ENCODE data around the gene ITPRIPL2. TPM values are rescaled to one million over a fixed set of nuclear protein-coding genes. Genes with fewer than 3 reads are reported as not detected.

The ITPRIPL2 gene
- polyA plus RNA-seq, 1 donor from 2014 or later: not detected

- Histone ChIP-seq H3K27me3 (ENCODE audit: insufficient read depth, low read depth, low read length) (no peaks in the 10 kb centered on the region), H3K9me2 (ENCODE audit: insufficient read depth, low read length) (no peaks in the 10 kb centered on the region), H2AFZ (ENCODE audit: low read depth, low read length) (no peak overlapping the region), H3K9me3 (ENCODE audit: low read length) (no peaks in the 10 kb centered on the region), H3K4me3 (ENCODE audit: low read length) (no peak overlapping the region), H3F3A (ENCODE audit: insufficient read depth, low read length, poor library complexity, severe bottlenecking) (no peaks in the 10 kb centered on the region), H3K27ac (ENCODE audit: low read length) (no peak overlapping the region), H3K4me2 (ENCODE audit: low read length) (no peak overlapping the region), H3K36me3 (ENCODE audit: insufficient read depth, low read length) (no peaks in the 10 kb centered on the region), H4K20me1 (ENCODE audit: insufficient read depth) (no peaks in the 10 kb centered on the region), H3K9ac (ENCODE audit: low read length) (no peak overlapping the region), H3K79me2 (replicated peaks; ENCODE audit: insufficient read depth, low read length) (no peaks in the 10 kb centered on the region)
- no peak for TF ChIP-seq TAF1 (IDR thresholded peaks at IDR 0.05; ENCODE audit: low read depth)
- TF ChIP-seq MXI1 (conservative IDR thresholded peaks at IDR 0.05; ENCODE audit: poor library complexity, severe bottlenecking): no peak
- TF ChIP-seq CTCF (IDR thresholded peaks at IDR 0.05; ENCODE audit: poor library complexity, severe bottlenecking): no peak
Measured at GRCh38 chr16:19106625-19107020, 7.1 kb upstream of the ITPRIPL2 start.

DNA sequence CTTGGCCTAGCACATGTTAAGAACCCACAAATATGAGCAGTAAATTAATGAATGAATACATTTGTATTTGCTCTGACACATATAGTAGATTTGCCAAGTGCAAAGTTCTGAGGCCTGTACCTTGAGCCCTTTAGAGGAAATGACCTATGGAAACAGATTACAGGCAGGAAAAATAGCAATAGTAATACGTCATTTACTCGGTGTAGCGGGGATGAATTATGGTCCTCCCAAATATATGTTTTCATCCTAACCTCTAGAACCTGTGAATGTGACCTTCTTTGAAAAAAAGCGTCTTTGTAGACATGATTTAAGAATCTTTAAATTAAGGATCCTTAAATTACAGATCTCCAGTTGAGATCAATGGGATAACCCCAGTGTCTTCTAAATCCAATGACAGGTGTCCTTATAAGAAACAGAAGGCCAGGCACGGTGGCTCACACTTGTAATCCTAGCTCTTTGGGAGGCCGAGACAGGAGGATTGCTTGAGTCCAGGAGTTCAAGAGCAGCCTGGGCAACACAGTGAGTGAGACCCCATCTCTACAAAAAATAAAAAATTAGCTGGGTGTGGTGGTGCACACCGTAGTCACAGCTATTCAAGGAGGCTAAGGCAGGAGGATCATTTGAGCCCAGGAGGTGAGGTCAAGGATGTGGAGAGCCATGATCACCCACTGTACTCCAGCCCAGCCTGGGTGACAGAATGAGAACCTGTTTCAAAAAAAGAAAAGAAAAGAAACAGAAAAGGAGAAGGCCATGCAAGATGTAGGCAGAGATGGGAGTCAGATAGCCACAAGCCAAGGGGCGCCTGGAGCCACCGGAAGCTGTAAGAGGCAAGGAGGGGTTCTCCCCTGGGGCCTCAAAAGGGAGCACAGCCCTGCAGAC lies 5.1 kb upstream of the ITPRIPL2 start:
- H3K9me3 ChIP-seq (ENCODE audit: low read length): no peaks in the 10 kb centered on the region
- H3K27me3 ChIP-seq (ENCODE audit: insufficient read depth, low read depth, low read length): peaks cover 4% of the 10 kb centered on the region
- H3F3A ChIP-seq (ENCODE audit: insufficient read depth, low read length, poor library complexity, severe bottlenecking): no peaks in the 10 kb centered on the region
- H4K20me1 ChIP-seq (ENCODE audit: insufficient read depth): no peaks in the 10 kb centered on the region
- TF ChIP-seq RAD21 (conservative IDR thresholded peaks at IDR 0.05) (no peak), MXI1 (conservative IDR thresholded peaks at IDR 0.05; ENCODE audit: poor library complexity, severe bottlenecking) (no peak), TAF1 (IDR thresholded peaks at IDR 0.05; ENCODE audit: low read depth) (no peak), POLR2AphosphoS5 (IDR thresholded peaks at IDR 0.05) (no peak), SMC3 (conservative IDR thresholded peaks at IDR 0.05; ENCODE audit: poor library complexity) (no peak), CTCF (IDR thresholded peaks at IDR 0.05; ENCODE audit: poor library complexity, severe bottlenecking) (no peak)
- no peaks in the 10 kb centered on the region for H3K36me3 ChIP-seq (ENCODE audit: insufficient read depth, low read length)
- no peak overlapping the region for H3K4me2 ChIP-seq (ENCODE audit: low read length)
- H3K79me2 ChIP-seq (replicated peaks; ENCODE audit: insufficient read depth, low read length): no peaks in the 10 kb centered on the region
- H3K4me3 ChIP-seq (ENCODE audit: low read length): no peak overlapping the region
- H3K9me2 ChIP-seq (ENCODE audit: insufficient read depth, low read length): no peaks in the 10 kb centered on the region
- H3K27ac ChIP-seq (ENCODE audit: low read length): no peak overlapping the region
- no peak overlapping the region for H2AFZ ChIP-seq (ENCODE audit: low read depth, low read length)
- no peak overlapping the region for H3K9ac ChIP-seq (ENCODE audit: low read length)

DNA sequence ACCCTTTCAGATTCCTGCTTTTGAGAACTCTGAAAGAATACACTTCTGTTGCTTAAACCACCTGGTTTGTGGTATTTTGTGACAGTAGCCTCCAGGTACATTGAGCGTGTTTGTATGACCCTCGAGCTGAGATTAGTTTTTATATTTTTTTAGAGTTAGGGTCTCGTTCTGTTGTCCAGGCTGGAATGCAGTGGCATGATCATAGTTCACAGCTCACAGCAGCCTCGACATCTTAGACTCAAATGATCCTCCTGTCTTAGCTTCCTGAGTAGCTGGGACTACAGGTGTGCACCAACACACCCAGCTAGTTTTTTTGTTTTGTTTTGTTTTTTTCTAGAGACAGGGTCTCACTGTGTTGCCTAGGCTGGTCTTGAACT lies 4.5 kb upstream of the ITPRIPL2 start:
- Histone ChIP-seq H3K9ac (ENCODE audit: low read length) (no peak overlapping the region), H2AFZ (ENCODE audit: low read depth, low read length) (no peak overlapping the region), H3K79me2 (replicated peaks; ENCODE audit: insufficient read depth, low read length) (no peaks in the 10 kb centered on the region), H3F3A (ENCODE audit: insufficient read depth, low read length, poor library complexity, severe bottlenecking) (no peaks in the 10 kb centered on the region), H4K20me1 (ENCODE audit: insufficient read depth) (no peaks in the 10 kb centered on the region), H3K27ac (ENCODE audit: low read length) (no peak overlapping the region), H3K27me3 (ENCODE audit: insufficient read depth, low read depth, low read length) (peaks cover 8% of the 10 kb centered on the region), H3K9me2 (ENCODE audit: insufficient read depth, low read length) (no peaks in the 10 kb centered on the region), H3K36me3 (ENCODE audit: insufficient read depth, low read length) (no peaks in the 10 kb centered on the region), H3K9me3 (ENCODE audit: low read length) (no peaks in the 10 kb centered on the region), H3K4me2 (ENCODE audit: low read length) (no peak overlapping the region), H3K4me3 (ENCODE audit: low read length) (no peak overlapping the region)
- no peak for TF ChIP-seq RAD21 (conservative IDR thresholded peaks at IDR 0.05)
- TF ChIP-seq TAF1 (IDR thresholded peaks at IDR 0.05; ENCODE audit: low read depth): no peak
- no peak for TF ChIP-seq POLR2AphosphoS5 (IDR thresholded peaks at IDR 0.05)
- TF ChIP-seq SMC3 (conservative IDR thresholded peaks at IDR 0.05; ENCODE audit: poor library complexity): no peak
- TF ChIP-seq EZH2 (IDR thresholded peaks at IDR 0.05; ENCODE audit: borderline replicate concordance, insufficient read depth, low read length, poor library complexity, severe bottlenecking): no peak
- TF ChIP-seq REST (IDR thresholded peaks at IDR 0.05; ENCODE audit: borderline replicate concordance): no peak
- no peak for TF ChIP-seq EP300 (conservative IDR thresholded peaks at IDR 0.05; ENCODE audit: poor library complexity, severe bottlenecking)
- no peak for TF ChIP-seq CTCF (IDR thresholded peaks at IDR 0.05; ENCODE audit: poor library complexity, severe bottlenecking)
- no peak for TF ChIP-seq MXI1 (conservative IDR thresholded peaks at IDR 0.05; ENCODE audit: poor library complexity, severe bottlenecking)

Measured in neural cell (in vitro differentiated cells).